Retinal pigment epithelial cell (primary cell): ENCODE results near the gene KLHL30.

Experiments
- DNase-seq: peaks from one replicate; pipeline ENCODE4 v3.0.0-alpha.2; 2010; ENCODE audit warnings: low read depth
- H3K4me3 ChIP-seq: 2 replicates; pipeline ENCODE4 v1.5.1; 2011; ENCODE audit warnings: mild to moderate bottlenecking, low read length, control low read depth, moderate library complexity
- CTCF ChIP-seq: conservative IDR thresholded peaks from 2 replicates; pipeline ENCODE4 v1.5.1; 2011; ENCODE audit warnings: low read depth, low read length, control low read depth, inconsistent platforms

Gene KLHL30

GRCh38 chr2:238095143-238095542 lies 43.3 kb upstream of the KLHL30 start:
- TF ChIP-seq CTCF = no peak
- H3K4me3 ChIP-seq = no peak overlapping the region
- DNase-seq = no peak

GRCh38 chr2:238096311-238097011 lies 42.0 kb upstream of the KLHL30 start:
- TF ChIP-seq CTCF = no peak
- DNase-seq = no peak
- H3K4me3 ChIP-seq = no peak overlapping the region

- no peak overlapping the region for H3K4me3 ChIP-seq
- TF ChIP-seq CTCF = no peak
- no peak for DNase-seq
These were observed 41.1 kb upstream of the KLHL30 start for GRCh38 chr2:238097201-238097987.

- DNase-seq = peak; percentile 6
- no peak for TF ChIP-seq CTCF
These were observed 40.2 kb upstream of the KLHL30 start for GRCh38 chr2:238097988-238098871.

GRCh38 chr2:238098901-238099713 lies 39.4 kb upstream of the KLHL30 start:
- no peak for TF ChIP-seq CTCF
- no peak for DNase-seq
- no peak overlapping the region for H3K4me3 ChIP-seq

More at GRCh38 chr2:238097988-238098871, 40.2 kb upstream of the KLHL30 start:
- H3K4me3 ChIP-seq = no peak overlapping the region

GRCh38 chr2:238099714-238100048 lies 38.8 kb upstream of the KLHL30 start:
- no peak for TF ChIP-seq CTCF
- no peak for DNase-seq
- H3K4me3 ChIP-seq = no peak overlapping the region
